Prostate gland (tissue), 2 donors: ENCODE measurements around the gene PTDSS2. TPM values are rescaled to one million over a fixed set of nuclear protein-coding genes. Genes with fewer than 3 reads are reported as not detected.
A peak's percentile ranks its signal among the peaks of the same experiment; 100 is the strongest.
"Not testable (repeated sequence)": the region's sequence is repeated elsewhere in the genome, so short reads cannot be mapped to it uniquely, and the experiment has no call there.

Experiments
- DNase-seq: peaks from one replicate; pipeline ENCODE4 v3.0.0-alpha.2; 2019; ENCODE audit warnings: low spot score
- H3K27ac ChIP-seq, 2 donors: fragments of 200-600 bp; sonication (generic); 2 replicates each; pipeline ENCODE4 v1.5.1; 2017 to 2019
- H3K27me3 ChIP-seq: fragments of 200-600 bp; sonication (generic); replicated peaks from 2 replicates; pipeline ENCODE4 v1.5.1; 2019; ENCODE audit not compliant: insufficient read depth
- H3K36me3 ChIP-seq, 2 donors: fragments of 200-600 bp; sonication (generic); 1 replicate in 1 of 2; 2 replicates in 1 of 2; pipeline versions ENCODE4 v1.5.1 to v1.8.1; 2017 to 2019
- H3K4me1 ChIP-seq: fragments of 200-600 bp; sonication (generic); replicated peaks from 2 replicates; pipeline ENCODE4 v1.5.1; 2019
- H3K4me3 ChIP-seq, 2 donors: fragments of 200-600 bp; sonication (generic); 2 replicates each; pipeline ENCODE4 v1.5.1; 2017 to 2019
- H3K9me3 ChIP-seq: fragments of 200-600 bp; sonication (generic); 2 replicates; pipeline ENCODE4 v1.5.1; 2017
- CTCF ChIP-seq, 4 experiments: fragments of 200-600 bp in 2 of 4; fragments of 450-650 bp in 2 of 4; sonication (generic) in 2 of 4; IDR thresholded peaks; 1 replicate in 3 of 4; 2 replicates in 1 of 4; pipeline ENCODE4 v1.5.1; 2016 to 2019; ENCODE audit warnings: antibody characterized with exemption in 4 of 4, mild to moderate bottlenecking in 2 of 4, moderate library complexity in 2 of 4
- POLR2A ChIP-seq: fragments of 450-650 bp; IDR thresholded peaks from one replicate; pipeline ENCODE4 v1.6.1; 2016; ENCODE audit warnings: antibody characterized with exemption, mild to moderate bottlenecking
- POLR2AphosphoS5 ChIP-seq: sonication (generic); formaldehyde crosslinking; IDR thresholded peaks from one replicate; pipeline ENCODE4 v1.6.1; 2017; ENCODE audit warnings: antibody characterized with exemption
- WGBS: methylation state at CpG from one replicate; pipeline ENCODE4 v1.1.5; 2018; 5-methylcytosine and 5-hydroxymethylcytosine counted together
- intact Hi-C: fragments of 100-400 bp; cut with DNase I; formaldehyde crosslinking; loops from one replicate; pipeline ENCODE4 v1.14.2; 2022
- total RNA-seq, 2 donors: library from RNA; depleted of rRNA; stranded (reverse); fragments of >200 nt; gene quantifications; one replicate each; pipeline ENCODE4 v1.1.0, GENCODE V29; 2016

Gene PTDSS2
- total RNA-seq = 10 to 100 TPM; 46.3 to 50.3 TPM

GRCh38 chr11:449889-450808, at the start of gene PTDSS2:
Gene PTDSS2, plus strand, starts transcription at chr11:450279. Its CDS starts 177 bp downstream, at chr11:450456.
- intact Hi-C loops = loop anchor here (5.0 kb wide), 4 partner anchors 43 to 243 kb away; partner anchors contain the start of genes BET1L, IFITM2 and RIC8A
- TF ChIP-seq CTCF (IDR thresholded peaks at IDR 0.05) = peak in 2 of 4 experiments; percentile 14 to 34
- TF ChIP-seq POLR2AphosphoS5 = peak; percentile 97
- TF ChIP-seq POLR2A = peak; percentile 85
- WGBS = 0% methylated on average over 50 of the region's 108 CpGs
- Histone ChIP-seq H3K4me3 (peak within 1 kb of the TSS; percentile 95 to 96), H3K27ac (peak within 1 kb of the TSS; percentile 73 to 94), H3K36me3 (no peaks in the 10 kb centered on the region), H3K9me3 (no peaks in the 10 kb centered on the region), H3K4me1 (peaks cover 6% of the 10 kb centered on the region), H3K27me3 (no peaks in the 10 kb centered on the region)
- peak; percentile 95 for DNase-seq

- intact Hi-C loops, H3K4me1 ChIP-seq, H3K4me3 ChIP-seq, DNase-seq, H3K36me3 ChIP-seq, H3K9me3 ChIP-seq, H3K27me3 ChIP-seq, H3K27ac ChIP-seq: not testable (repeated sequence)
- WGBS = no CpG with 5 or more reads among the region's 52 CpGs
These were observed 48.9 kb upstream of the PTDSS2 start for GRCh38 chr11:401196-401595.

GRCh38 chr11:403021-403760, 46.9 kb upstream of the PTDSS2 start:
- Histone ChIP-seq H3K9me3 (no peaks in the 10 kb centered on the region), H3K27me3 (no peaks in the 10 kb centered on the region), H3K4me3 (no peak overlapping the region), H3K36me3 (no peaks in the 10 kb centered on the region), H3K4me1 (peaks cover 9% of the 10 kb centered on the region), H3K27ac (no peak overlapping the region)
- intact Hi-C loops = no loop called here
- TF ChIP-seq POLR2A (no peak), POLR2AphosphoS5 (no peak), CTCF (IDR thresholded peaks at IDR 0.05) (no peak)
- WGBS = 90% methylated on average over 47 of the region's 55 CpGs
- DNase-seq = no peak

GRCh38 chr11:403761-404431, 46.2 kb upstream of the PTDSS2 start:
- TF ChIP-seq POLR2AphosphoS5 = no peak
- no peak for TF ChIP-seq POLR2A
- no peak for TF ChIP-seq CTCF (IDR thresholded peaks at IDR 0.05)
- intact Hi-C loops = no loop called here
- peaks cover 9% of the 10 kb centered on the region for H3K4me1 ChIP-seq
- no peaks in the 10 kb centered on the region for H3K9me3 ChIP-seq
- no peaks in the 10 kb centered on the region for H3K36me3 ChIP-seq
- DNase-seq = no peak
- no peak overlapping the region for H3K4me3 ChIP-seq
- 90% methylated on average over 20 of the region's 27 CpGs for WGBS
- no peaks in the 10 kb centered on the region for H3K27me3 ChIP-seq
- H3K27ac ChIP-seq = no peak overlapping the region
